Epithelial cell of proximal tubule (primary cell): Measurements from ENCODE around the gene TMEM87B. TPM values are rescaled to one million over a fixed set of nuclear protein-coding genes. Genes with fewer than 3 reads are reported as not detected.
"Not testable (repeated sequence)": the region's sequence is repeated elsewhere in the genome, so short reads cannot be mapped to it uniquely, and the experiment has no call there.

ENCODE experiments used
- DNase-seq: peaks from one replicate; pipeline ENCODE4 v3.0.0-alpha.2; 2011; ENCODE audit warnings: low read depth
- H3K4me3 ChIP-seq: 2 replicates; pipeline ENCODE4 v1.5.1; 2011; ENCODE audit warnings: low read depth, mild to moderate bottlenecking, low read length
- total RNA-seq: library from RNA; depleted of rRNA; stranded (reverse); fragments of >200 nt; gene quantifications from 2 replicates; pipeline ENCODE4 v1.2.3, GENCODE V29; 2015
- TF ChIP-seq, protein P1 (sequence below): conservative IDR thresholded peaks from 2 replicates; pipeline ENCODE4 v1.5.1; 2012; ENCODE audit warnings: low read depth, mild to moderate bottlenecking, low read length

TMEM87B gene
- total RNA-seq, 1 donor from 2014 or later, result 20.8 TPM

GRCh38 chr2:112109278-112109677 is 54.2 kb downstream of the TMEM87B start:
- H3K4me3 ChIP-seq, result no peak overlapping the region
- TF ChIP-seq, protein P1, sequence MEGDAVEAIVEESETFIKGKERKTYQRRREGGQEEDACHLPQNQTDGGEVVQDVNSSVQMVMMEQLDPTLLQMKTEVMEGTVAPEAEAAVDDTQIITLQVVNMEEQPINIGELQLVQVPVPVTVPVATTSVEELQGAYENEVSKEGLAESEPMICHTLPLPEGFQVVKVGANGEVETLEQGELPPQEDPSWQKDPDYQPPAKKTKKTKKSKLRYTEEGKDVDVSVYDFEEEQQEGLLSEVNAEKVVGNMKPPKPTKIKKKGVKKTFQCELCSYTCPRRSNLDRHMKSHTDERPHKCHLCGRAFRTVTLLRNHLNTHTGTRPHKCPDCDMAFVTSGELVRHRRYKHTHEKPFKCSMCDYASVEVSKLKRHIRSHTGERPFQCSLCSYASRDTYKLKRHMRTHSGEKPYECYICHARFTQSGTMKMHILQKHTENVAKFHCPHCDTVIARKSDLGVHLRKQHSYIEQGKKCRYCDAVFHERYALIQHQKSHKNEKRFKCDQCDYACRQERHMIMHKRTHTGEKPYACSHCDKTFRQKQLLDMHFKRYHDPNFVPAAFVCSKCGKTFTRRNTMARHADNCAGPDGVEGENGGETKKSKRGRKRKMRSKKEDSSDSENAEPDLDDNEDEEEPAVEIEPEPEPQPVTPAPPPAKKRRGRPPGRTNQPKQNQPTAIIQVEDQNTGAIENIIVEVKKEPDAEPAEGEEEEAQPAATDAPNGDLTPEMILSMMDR, result no peak
- DNase-seq, result no peak

- TF ChIP-seq, protein P1, result no peak
- no peak for DNase-seq
- H3K4me3 ChIP-seq, result no peak overlapping the region
These were observed 55.9 kb downstream of the TMEM87B start for GRCh38 chr2:112110966-112111365.

DNA sequence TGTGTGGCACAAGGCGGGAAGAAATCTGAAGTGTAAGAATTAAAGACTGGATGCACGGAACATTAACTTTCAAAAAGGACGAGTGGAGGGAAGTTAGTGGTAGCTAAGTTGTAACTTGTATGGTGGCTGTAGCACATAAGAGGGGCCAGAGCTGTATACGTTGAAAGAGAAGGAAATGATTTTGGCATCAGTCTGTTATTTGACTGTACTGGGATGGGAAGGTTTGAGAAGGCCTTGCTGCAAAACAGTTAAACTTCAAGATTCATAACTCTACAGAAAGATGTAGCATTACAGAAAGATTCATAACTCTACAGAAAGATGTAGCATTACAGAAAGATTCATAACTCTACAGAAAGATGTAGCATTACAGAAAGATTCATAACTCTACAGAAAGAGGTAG is 58.3 kb downstream of the TMEM87B start:
- H3K4me3 ChIP-seq, result not testable (repeated sequence)

GRCh38 chr2:112118148-112118547 is 63.1 kb downstream of the TMEM87B start:
- no peak for DNase-seq
- no peak overlapping the region for H3K4me3 ChIP-seq
- TF ChIP-seq, protein P1, result peak; percentile 28

More for the DNA sequence above, 58.3 kb downstream of the TMEM87B start:
- DNase-seq, result not testable (repeated sequence)

DNA sequence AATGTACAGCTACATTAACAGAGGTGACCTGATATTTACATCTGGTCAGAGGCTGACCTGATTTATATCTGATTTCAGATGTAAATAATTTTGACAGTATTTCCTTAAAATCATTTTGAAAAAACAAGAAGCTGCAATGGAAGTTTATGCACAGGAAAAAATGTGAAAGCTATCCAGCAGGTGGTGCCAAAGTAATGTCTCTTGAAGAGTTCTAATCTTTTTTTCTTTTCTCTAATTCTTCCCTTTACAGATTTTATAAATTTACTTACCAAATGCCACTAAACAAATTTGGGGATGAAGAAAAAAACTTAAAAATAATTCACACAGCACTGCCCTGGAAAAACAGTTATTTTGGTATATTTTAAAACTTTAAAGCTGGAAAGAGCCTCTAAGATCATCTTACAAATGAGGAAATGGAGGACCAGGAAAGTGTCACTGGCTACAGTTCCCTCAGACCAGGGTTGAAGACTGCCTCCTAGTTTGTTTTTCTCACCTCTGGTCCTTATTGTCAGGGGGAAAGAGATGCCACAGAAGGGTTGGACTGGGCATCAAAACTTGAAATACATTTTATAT is 66.7 kb downstream of the TMEM87B start:
- H3K4me3 ChIP-seq, result no peak overlapping the region
- TF ChIP-seq, protein P1, result peak; percentile 73
- peak; percentile 20 for DNase-seq

GRCh38 chr2:112129060-112129459 is 74.0 kb downstream of the TMEM87B start:
- TF ChIP-seq, protein P1, result no peak
- no peak for DNase-seq
- no peak overlapping the region for H3K4me3 ChIP-seq

GRCh38 chr2:112133344-112133743 is 78.3 kb downstream of the TMEM87B start:
- TF ChIP-seq, protein P1, result no peak
- DNase-seq, result no peak
- no peak overlapping the region for H3K4me3 ChIP-seq
